CD4-positive, alpha-beta T cell treated with Interleukin-15 for 4 hours (primary cell): ENCODE measurements around the gene MICAL3.

Source experiments
- DNase-seq: peaks from one replicate; pipeline ENCODE4 v3.0.0-alpha.2; 2020; ENCODE audit warnings: low spot score

Gene MICAL3

GRCh38 chr22:17972385-17973191 is 51.8 kb downstream of the MICAL3 start:
- no peak for DNase-seq

- no peak for DNase-seq
Measured at GRCh38 chr22:17971711-17972110, 52.6 kb downstream of the MICAL3 start.

GRCh38 chr22:17970201-17970708 is 54.1 kb downstream of the MICAL3 start:
- DNase-seq: no peak

GRCh38 chr22:17969701-17970113 is 54.7 kb downstream of the MICAL3 start:
- DNase-seq: no peak

GRCh38 chr22:17968126-17968525 is 56.2 kb downstream of the MICAL3 start:
- no peak for DNase-seq

GRCh38 chr22:17966403-17966717 is 58.0 kb downstream of the MICAL3 start:
- DNase-seq: no peak

- no peak for DNase-seq
Measured at GRCh38 chr22:17965538-17966402, 58.6 kb downstream of the MICAL3 start.

GRCh38 chr22:17964643-17965042 is 59.7 kb downstream of the MICAL3 start:
- no peak for DNase-seq

GRCh38 chr22:17964156-17964555 is 60.2 kb downstream of the MICAL3 start:
- DNase-seq: no peak

- DNase-seq: no peak
Measured at GRCh38 chr22:17963015-17963414, 61.3 kb downstream of the MICAL3 start.

GRCh38 chr22:17962168-17962567 is 62.2 kb downstream of the MICAL3 start:
- no peak for DNase-seq

- no peak for DNase-seq
Measured at GRCh38 chr22:17961446-17961729, 63.0 kb downstream of the MICAL3 start.

- DNase-seq: no peak
Measured at GRCh38 chr22:17960695-17961445, 63.5 kb downstream of the MICAL3 start.

- no peak for DNase-seq
Measured at GRCh38 chr22:17960011-17960410, 64.3 kb downstream of the MICAL3 start.

- no peak for DNase-seq
Measured at GRCh38 chr22:17958166-17958565, 66.2 kb downstream of the MICAL3 start.

GRCh38 chr22:17957693-17958092 is 66.7 kb downstream of the MICAL3 start:
- no peak for DNase-seq

- no peak for DNase-seq
Measured at GRCh38 chr22:17957204-17957603, 67.2 kb downstream of the MICAL3 start.

GRCh38 chr22:17956630-17957029 is 67.7 kb downstream of the MICAL3 start:
- DNase-seq: no peak

GRCh38 chr22:17955590-17956379 is 68.6 kb downstream of the MICAL3 start:
- no peak for DNase-seq

- no peak for DNase-seq
Measured at GRCh38 chr22:17954860-17955587, 69.3 kb downstream of the MICAL3 start.

GRCh38 chr22:17954200-17954859 is 70.0 kb downstream of the MICAL3 start:
- DNase-seq: no peak
